ENCODE results near the gene SFTA2. TPM values are rescaled to one million over a fixed set of nuclear protein-coding genes. Genes with fewer than 3 reads are reported as not detected.
A peak's percentile ranks its signal among the peaks of the same experiment; 100 is the strongest.

Gene SFTA2
- total and polyA plus RNA-seq, 9 of the 15 experiments (the other 6 are each of a cell fraction or from before 2014, with no cell fraction given): not detected

DNA sequence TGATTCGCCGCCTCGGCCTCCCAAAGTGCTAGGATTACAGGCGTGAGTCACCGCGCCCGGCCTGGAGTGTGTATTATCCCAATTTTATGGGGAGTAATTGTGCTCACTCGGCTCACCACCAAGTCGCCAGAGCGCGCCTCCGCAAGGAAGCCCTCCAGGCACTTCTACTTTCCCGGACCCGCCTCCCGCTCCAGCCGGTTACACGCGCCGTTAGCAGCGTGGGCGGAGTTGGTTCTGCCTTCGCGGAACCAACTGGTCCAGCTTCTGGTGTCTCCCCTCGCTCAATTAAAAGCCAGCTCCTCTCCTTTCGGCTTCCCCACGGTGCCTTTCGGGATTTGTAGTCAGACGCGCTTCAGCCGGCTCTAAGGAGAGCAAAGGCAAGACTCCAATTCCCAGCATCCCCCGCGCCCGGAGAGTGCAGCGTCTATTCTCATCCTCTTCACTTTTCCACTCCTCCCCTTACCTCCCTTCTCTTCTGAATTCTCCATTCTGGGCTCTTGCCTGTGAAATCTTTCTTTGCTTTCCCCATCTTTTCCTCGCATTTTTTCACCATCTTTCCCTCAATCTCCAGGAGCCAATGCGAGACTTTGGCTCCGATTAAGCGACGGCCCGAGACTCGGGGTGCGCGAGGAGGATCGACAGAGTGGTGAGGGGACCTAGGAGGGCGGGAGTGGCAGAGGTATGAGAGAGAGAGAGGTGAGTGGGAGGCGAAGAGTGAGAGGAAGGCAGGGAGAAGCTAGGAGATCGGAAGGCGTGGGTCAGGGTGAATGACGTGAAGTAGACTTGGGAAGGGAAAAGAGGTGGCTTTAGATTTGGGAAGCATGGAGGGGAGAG lies 24.0 kb downstream of the SFTA2 start, which contains the start of gene GTF2H4 (continued):
- TF ChIP-seq, protein P1, sequence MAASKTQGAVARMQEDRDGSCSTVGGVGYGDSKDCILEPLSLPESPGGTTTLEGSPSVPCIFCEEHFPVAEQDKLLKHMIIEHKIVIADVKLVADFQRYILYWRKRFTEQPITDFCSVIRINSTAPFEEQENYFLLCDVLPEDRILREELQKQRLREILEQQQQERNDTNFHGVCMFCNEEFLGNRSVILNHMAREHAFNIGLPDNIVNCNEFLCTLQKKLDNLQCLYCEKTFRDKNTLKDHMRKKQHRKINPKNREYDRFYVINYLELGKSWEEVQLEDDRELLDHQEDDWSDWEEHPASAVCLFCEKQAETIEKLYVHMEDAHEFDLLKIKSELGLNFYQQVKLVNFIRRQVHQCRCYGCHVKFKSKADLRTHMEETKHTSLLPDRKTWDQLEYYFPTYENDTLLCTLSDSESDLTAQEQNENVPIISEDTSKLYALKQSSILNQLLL (CRISPR knock-in tag; IDR thresholded peaks at IDR 0.05; ENCODE audit: borderline replicate concordance): no peak
- TF ChIP-seq ZNF140 (CRISPR knock-in tag; IDR thresholded peaks at IDR 0.05) (no peak), MECOM (CRISPR knock-in tag; IDR thresholded peaks at IDR 0.05) (no peak), CEBPB (tag; IDR thresholded peaks at IDR 0.05) (no peak; the same call in 1 of the 2 replicates), SRF (CRISPR knock-in tag; IDR thresholded peaks at IDR 0.05) (peak in 1 of 2 experiments; percentile 80; a peak in 2 of 4 replicates), CBX2 (IDR thresholded peaks at IDR 0.05; ENCODE audit: insufficient read depth, low read length, poor library complexity, severe bottlenecking) (no peak), SIN3A (IDR thresholded peaks at IDR 0.05; ENCODE audit: borderline replicate concordance in 2 of 2, control insufficient read depth in 1 of 2, low read depth in 2 of 2, low read length in 2 of 2) (peak; percentile 88 to 94; a peak in 2 of 4 replicates), ZNF76 (CRISPR knock-in tag; IDR thresholded peaks at IDR 0.05; ENCODE audit: borderline replicate concordance) (peak; percentile 92; the same call in 1 of the 2 replicates), ESRRB (CRISPR knock-in tag; IDR thresholded peaks at IDR 0.05; ENCODE audit: borderline replicate concordance) (no peak), NR2F6 (CRISPR knock-in tag; IDR thresholded peaks at IDR 0.05) (no peak), ZSCAN29 (IDR thresholded peaks at IDR 0.05) (no peak), HOXB6 (CRISPR knock-in tag; IDR thresholded peaks at IDR 0.05; ENCODE audit: borderline replicate concordance) (no peak), EP300 (IDR thresholded peaks at IDR 0.05; ENCODE audit: low read length) (peak; percentile 61), ZNF668 (CRISPR knock-in tag; IDR thresholded peaks at IDR 0.05) (no peak), ZNF197 (CRISPR knock-in tag; IDR thresholded peaks at IDR 0.05; ENCODE audit: low read depth) (peak; percentile 98), ZNF431 (CRISPR knock-in tag; IDR thresholded peaks at IDR 0.05) (peak; percentile 49; the same call in 1 of the 2 replicates), CSDE1 (IDR thresholded peaks at IDR 0.05) (no peak; a peak in 1 of 4 replicates), NR2C2 (CRISPR knock-in tag; IDR thresholded peaks at IDR 0.05) (peak; percentile 53; the same call in 1 of the 2 replicates), NR2C2 (tag; IDR thresholded peaks at IDR 0.05) (peak; percentile 94)
- TF ChIP-seq, protein P2, sequence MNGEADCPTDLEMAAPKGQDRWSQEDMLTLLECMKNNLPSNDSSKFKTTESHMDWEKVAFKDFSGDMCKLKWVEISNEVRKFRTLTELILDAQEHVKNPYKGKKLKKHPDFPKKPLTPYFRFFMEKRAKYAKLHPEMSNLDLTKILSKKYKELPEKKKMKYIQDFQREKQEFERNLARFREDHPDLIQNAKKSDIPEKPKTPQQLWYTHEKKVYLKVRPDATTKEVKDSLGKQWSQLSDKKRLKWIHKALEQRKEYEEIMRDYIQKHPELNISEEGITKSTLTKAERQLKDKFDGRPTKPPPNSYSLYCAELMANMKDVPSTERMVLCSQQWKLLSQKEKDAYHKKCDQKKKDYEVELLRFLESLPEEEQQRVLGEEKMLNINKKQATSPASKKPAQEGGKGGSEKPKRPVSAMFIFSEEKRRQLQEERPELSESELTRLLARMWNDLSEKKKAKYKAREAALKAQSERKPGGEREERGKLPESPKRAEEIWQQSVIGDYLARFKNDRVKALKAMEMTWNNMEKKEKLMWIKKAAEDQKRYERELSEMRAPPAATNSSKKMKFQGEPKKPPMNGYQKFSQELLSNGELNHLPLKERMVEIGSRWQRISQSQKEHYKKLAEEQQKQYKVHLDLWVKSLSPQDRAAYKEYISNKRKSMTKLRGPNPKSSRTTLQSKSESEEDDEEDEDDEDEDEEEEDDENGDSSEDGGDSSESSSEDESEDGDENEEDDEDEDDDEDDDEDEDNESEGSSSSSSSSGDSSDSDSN (IDR thresholded peaks at IDR 0.05; ENCODE audit: borderline replicate concordance in 1 of 2, low read depth in 2 of 2, low read length in 2 of 2): peak in 1 of 2 experiments; percentile 14; a peak in 2 of 4 replicates
- TF ChIP-seq, protein P3, sequence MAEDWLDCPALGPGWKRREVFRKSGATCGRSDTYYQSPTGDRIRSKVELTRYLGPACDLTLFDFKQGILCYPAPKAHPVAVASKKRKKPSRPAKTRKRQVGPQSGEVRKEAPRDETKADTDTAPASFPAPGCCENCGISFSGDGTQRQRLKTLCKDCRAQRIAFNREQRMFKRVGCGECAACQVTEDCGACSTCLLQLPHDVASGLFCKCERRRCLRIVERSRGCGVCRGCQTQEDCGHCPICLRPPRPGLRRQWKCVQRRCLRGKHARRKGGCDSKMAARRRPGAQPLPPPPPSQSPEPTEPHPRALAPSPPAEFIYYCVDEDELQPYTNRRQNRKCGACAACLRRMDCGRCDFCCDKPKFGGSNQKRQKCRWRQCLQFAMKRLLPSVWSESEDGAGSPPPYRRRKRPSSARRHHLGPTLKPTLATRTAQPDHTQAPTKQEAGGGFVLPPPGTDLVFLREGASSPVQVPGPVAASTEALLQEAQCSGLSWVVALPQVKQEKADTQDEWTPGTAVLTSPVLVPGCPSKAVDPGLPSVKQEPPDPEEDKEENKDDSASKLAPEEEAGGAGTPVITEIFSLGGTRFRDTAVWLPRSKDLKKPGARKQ (CRISPR knock-in tag; IDR thresholded peaks at IDR 0.05): no peak

All from K562 (cell line).